Measurements from ENCODE around the gene JUP. TPM values are rescaled to one million over a fixed set of nuclear protein-coding genes. Genes with fewer than 3 reads are reported as not detected.
A peak's percentile ranks its signal among the peaks of the same experiment; 100 is the strongest.
"Not testable (repeated sequence)": the region's sequence is repeated elsewhere in the genome, so short reads cannot be mapped to it uniquely, and the experiment has no call there.

The JUP gene
- total RNA-seq, 1 experiment from 2014 or later = 705 TPM

DNA sequence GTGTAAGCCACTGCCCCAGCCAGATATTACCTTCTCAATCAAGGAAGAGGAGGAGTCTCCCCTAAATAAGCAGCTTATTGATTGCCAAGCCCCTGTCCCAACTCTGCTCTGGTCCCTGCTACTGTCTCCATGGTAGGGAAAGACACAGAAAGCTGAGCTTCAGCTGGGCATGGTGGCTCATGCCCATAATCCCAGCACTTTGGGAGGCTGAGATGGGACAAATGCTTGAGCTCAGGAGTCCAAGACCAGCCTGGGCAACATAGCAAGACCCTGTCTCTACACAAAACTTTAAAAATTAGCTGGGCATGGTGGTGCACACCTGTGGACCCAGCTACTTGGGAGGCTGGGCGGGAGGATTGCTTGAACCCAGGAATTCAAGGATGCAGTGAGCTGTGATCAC lies 6.6 kb downstream of the JUP start:
- Mint-ChIP-seq H3K4me1 (ENCODE audit: low read depth, unreplicated experiment) (peaks cover 71% of the 10 kb centered on the region), H3K27ac (ENCODE audit: unreplicated experiment) (no peak overlapping the region), H3K36me3 (ENCODE audit: insufficient read depth, unreplicated experiment) (peaks cover 99% of the 10 kb centered on the region), H3K4me3 (ENCODE audit: low read depth, unreplicated experiment) (no peak overlapping the region), H3K9me3 (ENCODE audit: low read depth, unreplicated experiment) (no peaks in the 10 kb centered on the region), H3K27me3 (ENCODE audit: unreplicated experiment) (no peaks in the 10 kb centered on the region)
- CTCF ChIA-PET = interaction anchor here (1.8 to 3.5 kb wide), 3 partner anchors 9 to 92 kb away, joined by 4 to 15 read pairs (median 5); partner anchors contain the start of gene EIF1
- no TSS peak for BruUV-seq (replicated peaks)
- TF ChIP-seq, protein P1, sequence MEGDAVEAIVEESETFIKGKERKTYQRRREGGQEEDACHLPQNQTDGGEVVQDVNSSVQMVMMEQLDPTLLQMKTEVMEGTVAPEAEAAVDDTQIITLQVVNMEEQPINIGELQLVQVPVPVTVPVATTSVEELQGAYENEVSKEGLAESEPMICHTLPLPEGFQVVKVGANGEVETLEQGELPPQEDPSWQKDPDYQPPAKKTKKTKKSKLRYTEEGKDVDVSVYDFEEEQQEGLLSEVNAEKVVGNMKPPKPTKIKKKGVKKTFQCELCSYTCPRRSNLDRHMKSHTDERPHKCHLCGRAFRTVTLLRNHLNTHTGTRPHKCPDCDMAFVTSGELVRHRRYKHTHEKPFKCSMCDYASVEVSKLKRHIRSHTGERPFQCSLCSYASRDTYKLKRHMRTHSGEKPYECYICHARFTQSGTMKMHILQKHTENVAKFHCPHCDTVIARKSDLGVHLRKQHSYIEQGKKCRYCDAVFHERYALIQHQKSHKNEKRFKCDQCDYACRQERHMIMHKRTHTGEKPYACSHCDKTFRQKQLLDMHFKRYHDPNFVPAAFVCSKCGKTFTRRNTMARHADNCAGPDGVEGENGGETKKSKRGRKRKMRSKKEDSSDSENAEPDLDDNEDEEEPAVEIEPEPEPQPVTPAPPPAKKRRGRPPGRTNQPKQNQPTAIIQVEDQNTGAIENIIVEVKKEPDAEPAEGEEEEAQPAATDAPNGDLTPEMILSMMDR (IDR thresholded peaks at IDR 0.05; ENCODE audit: unreplicated experiment) = no peak
- intact Hi-C loops (cut with micrococcal nuclease; ENCODE audit: unreplicated experiment) = no loop called here
- DNase-seq = no peak

DNA sequence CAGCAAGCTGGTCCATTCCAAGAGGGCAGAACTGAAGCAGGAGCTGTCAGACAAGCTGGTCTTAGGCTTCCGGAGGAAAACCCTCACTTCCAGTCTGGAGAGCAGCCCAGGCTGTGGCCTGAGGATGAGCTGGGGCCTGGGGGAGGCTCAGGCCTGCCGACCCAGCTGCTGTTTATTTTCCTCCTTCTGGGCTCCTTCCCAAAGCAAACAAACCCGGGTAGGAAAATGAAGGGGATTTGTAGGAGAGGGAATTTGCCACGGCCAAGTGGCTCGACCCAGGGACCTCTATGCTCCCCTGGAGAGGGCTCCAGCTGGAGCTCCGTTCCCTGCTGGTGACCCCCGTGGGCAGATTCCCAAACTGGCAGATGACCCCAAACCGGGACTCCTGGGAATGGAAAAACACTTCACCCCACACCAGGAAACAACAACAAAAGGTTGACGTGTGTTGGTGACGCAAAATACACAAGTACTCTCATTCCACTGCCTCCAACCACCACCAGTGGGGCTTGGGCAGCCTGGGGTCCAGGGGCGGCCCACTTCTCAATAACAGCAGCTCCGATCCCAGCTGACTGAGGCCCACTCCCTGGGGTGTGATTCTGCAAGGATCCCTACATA lies 8.8 kb downstream of the JUP start:
- Mint-ChIP-seq H3K4me3 (ENCODE audit: low read depth, unreplicated experiment) (peak overlapping the region; percentile 43), H3K27me3 (ENCODE audit: unreplicated experiment) (no peaks in the 10 kb centered on the region), H3K4me1 (ENCODE audit: low read depth, unreplicated experiment) (peaks cover 86% of the 10 kb centered on the region), H3K27ac (ENCODE audit: unreplicated experiment) (peak overlapping the region; percentile 87), H3K36me3 (ENCODE audit: insufficient read depth, unreplicated experiment) (peaks cover 99% of the 10 kb centered on the region), H3K9me3 (ENCODE audit: low read depth, unreplicated experiment) (no peaks in the 10 kb centered on the region)
- CTCF ChIA-PET = interaction anchor here (0.6 to 7.3 kb wide), 10 partner anchors 8 to 85 kb away, joined by 3 to 63 read pairs (median 5); partner anchors contain the start of genes JUP and P3H4
- intact Hi-C loops (cut with micrococcal nuclease; ENCODE audit: unreplicated experiment) = no loop called here
- BruUV-seq (replicated peaks) = no TSS peak
- peak; percentile 50 for DNase-seq
- TF ChIP-seq, protein P1 (IDR thresholded peaks at IDR 0.05; ENCODE audit: unreplicated experiment) = no peak

DNA sequence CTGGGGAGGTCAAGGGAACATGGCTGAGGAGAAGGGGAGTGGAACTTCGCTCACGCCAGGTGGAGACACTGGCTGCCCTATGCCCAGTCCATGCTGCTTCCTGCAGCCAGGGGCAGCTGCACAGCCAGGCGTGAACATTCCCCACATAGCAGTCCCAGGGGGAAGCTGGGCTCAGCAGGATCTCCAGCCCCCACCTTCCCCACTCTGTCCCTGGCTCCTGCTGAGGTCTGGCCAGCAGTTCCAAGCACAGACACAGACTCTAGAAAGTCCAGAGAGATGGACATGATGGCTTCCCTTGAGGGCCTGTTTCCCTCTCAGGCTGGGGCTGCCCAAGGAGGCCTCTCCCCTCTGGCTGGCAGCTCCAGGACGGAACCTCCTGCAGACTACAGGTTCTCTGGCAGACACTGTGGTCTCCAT lies 9.3 kb downstream of the JUP start:
- Mint-ChIP-seq H3K4me1 (ENCODE audit: low read depth, unreplicated experiment) (peaks cover 86% of the 10 kb centered on the region), H3K36me3 (ENCODE audit: insufficient read depth, unreplicated experiment) (peaks cover 99% of the 10 kb centered on the region), H3K4me3 (ENCODE audit: low read depth, unreplicated experiment) (peak overlapping the region; percentile 43), H3K9me3 (ENCODE audit: low read depth, unreplicated experiment) (no peaks in the 10 kb centered on the region), H3K27ac (ENCODE audit: unreplicated experiment) (peak overlapping the region; percentile 87), H3K27me3 (ENCODE audit: unreplicated experiment) (no peaks in the 10 kb centered on the region)
- TF ChIP-seq, protein P1 (IDR thresholded peaks at IDR 0.05; ENCODE audit: unreplicated experiment) = no peak
- DNase-seq = peak; percentile 67
- BruUV-seq (replicated peaks) = no TSS peak
- CTCF ChIA-PET = interaction anchor here (0.6 to 7.3 kb wide), 8 partner anchors 9 to 85 kb away, joined by 3 to 63 read pairs (median 6); partner anchors contain the start of gene JUP
- intact Hi-C loops (cut with micrococcal nuclease; ENCODE audit: unreplicated experiment) = no loop called here

DNA sequence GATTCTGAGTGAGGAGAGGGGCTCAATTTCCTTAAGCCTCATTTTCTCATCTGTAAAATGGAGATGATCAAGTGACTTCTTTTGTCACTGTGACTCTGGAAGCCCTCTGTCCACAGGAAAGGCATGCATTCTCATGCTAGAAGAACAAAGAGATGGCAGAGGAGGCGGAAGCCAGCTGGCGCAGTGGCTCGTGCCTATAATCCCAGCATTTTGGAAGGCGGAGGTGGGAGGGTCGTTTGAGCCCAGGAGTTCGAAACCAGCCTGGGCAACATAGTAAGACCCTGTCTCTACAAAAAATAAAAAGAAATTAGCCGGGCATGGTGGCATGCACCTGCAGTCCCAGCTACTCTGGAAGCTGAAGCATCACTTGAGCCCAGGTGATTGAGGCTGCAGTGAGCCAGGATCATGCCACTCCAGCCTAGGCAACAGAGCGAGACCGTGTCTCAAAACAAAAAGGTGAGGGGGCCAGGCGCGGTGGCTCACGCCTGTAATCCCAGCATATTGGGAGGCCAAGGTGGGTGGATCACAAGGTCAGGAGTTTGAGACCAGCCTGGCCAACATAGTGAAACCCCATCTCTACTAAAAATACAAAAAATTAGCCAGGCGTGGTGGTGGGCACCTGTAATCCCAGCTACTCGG lies 10.1 kb downstream of the JUP start:
- peaks cover 86% of the 10 kb centered on the region for H3K4me1 Mint-ChIP-seq (ENCODE audit: low read depth, unreplicated experiment)
- H3K9me3 Mint-ChIP-seq (ENCODE audit: low read depth, unreplicated experiment); H3K27me3 Mint-ChIP-seq (ENCODE audit: unreplicated experiment); intact Hi-C loops (cut with micrococcal nuclease; ENCODE audit: unreplicated experiment); BruUV-seq (replicated peaks); DNase-seq: not testable (repeated sequence)
- CTCF ChIA-PET = interaction anchor here (1.1 to 7.3 kb wide), 2 partner anchors 10 to 19 kb away, joined by 3 to 63 read pairs; partner anchors contain the start of gene JUP
- H3K27ac Mint-ChIP-seq (ENCODE audit: unreplicated experiment) = peak overlapping the region; percentile 87
- H3K36me3 Mint-ChIP-seq (ENCODE audit: insufficient read depth, unreplicated experiment) = peaks cover 99% of the 10 kb centered on the region
- H3K4me3 Mint-ChIP-seq (ENCODE audit: low read depth, unreplicated experiment) = peak overlapping the region; percentile 59
